HPDE6-E6E7 (cell line): ENCODE measurements around the gene ACSS1.
A peak's percentile ranks its signal among the peaks of the same experiment; 100 is the strongest.
"Not testable (repeated sequence)": the region's sequence is repeated elsewhere in the genome, so short reads cannot be mapped to it uniquely, and the experiment has no call there.

Experiments
- DNase-seq: peaks from one replicate; pipeline ENCODE4 v3.0.0; 2011; ENCODE audit warnings: missing footprints; ENCODE audit errors: extremely low spot score

The ACSS1 gene

DNA sequence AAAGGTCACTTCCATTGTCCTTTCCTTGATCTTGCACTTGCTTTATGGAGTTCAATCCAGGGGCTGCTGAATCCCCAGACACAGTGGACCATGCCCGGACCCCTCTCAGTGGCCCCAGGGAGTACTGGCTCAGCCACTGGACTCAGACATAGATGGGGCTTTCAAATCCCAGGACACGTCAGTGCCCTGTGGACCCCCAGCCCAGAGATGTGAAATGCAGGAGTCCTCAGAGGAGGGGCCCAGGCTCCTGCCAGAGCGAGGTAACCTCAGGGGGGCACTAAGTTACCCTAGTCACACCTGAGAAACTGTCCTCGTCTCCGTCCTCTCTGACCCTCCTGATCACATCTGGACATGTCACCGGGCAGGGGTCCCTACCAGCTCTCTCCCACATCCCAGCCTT is 46.7 kb downstream of the ACSS1 start:
- no peak for DNase-seq

DNA sequence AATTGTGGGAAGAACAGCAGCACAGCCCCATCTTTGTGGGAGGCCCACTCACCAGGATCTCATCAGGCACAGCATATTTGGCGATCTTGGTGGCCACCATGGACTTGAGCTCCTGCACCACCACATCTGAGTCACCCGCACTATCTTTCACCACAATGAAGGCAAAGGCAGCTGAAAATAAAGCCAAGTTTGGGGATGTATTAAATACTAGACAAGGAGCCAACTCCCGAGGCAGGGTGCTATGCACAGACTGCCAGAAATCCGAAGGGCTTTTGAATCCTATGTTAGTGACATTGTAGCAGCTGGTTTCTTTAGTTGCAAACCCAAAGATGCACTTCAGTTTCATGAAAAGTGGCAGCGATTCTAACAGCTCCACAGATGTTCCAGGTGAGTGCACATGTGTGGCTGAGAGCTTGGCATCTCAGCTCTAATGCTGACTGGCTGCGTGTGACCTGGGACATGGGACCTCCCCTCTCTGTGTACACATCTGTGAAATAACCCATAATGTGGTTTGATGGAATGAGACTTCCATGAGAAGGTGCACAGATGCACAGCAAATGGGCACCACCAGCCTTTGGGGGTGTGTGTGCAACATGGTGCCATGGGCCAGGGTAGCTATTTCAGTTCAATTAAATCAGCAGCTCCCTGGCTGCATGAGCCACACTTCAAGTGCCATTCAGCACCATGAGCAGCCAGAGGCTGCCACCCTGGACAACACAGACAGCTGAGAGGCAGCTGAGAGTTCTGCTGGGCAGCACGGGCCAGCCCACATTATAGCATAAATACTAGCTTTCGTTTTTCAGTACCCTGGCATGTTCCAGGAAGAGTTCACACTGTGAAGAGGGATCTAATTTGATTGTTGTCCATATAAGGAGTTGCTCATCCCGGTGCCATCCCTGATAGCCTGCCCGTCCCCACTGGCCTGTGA is 48.5 kb downstream of the ACSS1 start:
- DNase-seq, result no peak

DNA sequence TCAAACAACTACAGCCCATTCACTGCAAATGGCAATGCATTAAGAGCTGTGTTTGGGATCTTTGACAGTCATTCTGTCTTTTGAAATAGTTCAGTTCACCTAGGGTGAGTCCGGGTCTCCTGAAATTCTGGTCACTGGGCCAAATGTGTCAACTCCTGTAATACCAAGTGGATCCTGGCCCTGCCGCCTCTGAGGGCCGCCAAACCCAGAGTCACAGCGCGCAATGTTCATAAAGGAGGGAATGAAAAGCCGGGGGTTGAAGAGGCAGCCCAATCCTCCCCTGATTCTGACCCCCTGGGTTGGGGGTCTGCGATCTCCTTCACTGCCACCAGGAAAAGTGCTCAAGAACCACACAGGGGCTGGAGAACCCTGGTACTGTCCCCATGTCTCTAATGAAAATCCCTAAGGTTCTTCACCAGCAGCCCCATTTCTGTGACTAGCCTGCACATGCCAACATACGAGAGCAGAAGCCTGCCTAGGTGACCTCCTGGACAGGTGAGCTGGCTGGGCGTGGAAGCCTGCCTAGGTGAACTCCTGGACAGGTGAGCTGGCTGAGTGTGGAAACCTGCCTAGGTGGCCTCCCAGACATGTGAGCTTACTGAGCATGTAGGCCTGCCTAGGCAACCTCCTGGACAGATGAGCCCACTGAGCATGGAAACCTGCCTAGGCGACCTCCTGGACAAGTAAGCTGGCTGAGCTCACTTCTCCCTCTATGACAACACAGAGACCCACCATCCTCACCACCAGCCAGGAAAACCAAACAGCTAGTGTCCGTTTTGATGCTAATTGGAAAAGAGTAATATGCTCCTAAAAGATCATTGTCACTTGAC is 49.3 kb downstream of the ACSS1 start:
- no peak for DNase-seq

DNA sequence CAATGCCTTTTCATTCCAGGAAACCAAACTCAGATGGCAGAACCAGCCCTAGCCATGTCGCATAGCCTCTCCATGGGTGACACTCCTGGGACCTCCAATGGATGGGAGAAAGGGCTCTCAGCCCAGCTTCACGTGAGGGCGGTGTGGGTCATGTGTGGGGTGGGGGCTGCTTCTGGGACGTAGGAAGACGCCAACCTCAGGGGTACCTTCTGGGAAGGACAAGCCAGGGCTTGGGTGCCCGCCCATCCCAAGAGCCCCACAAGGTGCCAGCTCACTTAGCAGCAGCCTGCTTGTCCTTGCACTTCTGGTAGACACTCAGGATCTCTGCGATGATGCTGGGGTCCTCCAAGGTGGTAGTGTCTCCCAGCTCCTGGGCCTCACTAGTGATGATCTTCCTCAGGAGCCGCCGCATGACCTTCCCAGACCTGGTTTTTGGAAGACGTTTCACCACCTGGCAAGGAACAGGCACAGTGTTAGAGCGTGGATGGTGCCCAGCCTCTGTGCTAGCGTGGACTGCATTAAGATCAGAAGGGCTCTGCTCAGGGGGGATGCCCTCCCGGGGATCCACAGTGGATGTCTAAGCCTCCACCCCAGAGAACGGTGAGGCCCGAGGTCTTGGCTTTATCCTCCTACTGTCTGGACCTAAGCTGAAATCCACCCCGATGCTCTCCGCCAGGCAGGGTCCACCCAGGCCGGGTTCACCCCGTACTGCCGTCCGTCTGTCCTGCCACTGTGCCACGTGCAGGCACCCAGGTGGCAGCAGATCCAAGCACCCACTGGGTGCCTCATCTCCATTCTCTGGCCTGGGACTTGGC is 50.2 kb downstream of the ACSS1 start:
- DNase-seq, result no peak

DNA sequence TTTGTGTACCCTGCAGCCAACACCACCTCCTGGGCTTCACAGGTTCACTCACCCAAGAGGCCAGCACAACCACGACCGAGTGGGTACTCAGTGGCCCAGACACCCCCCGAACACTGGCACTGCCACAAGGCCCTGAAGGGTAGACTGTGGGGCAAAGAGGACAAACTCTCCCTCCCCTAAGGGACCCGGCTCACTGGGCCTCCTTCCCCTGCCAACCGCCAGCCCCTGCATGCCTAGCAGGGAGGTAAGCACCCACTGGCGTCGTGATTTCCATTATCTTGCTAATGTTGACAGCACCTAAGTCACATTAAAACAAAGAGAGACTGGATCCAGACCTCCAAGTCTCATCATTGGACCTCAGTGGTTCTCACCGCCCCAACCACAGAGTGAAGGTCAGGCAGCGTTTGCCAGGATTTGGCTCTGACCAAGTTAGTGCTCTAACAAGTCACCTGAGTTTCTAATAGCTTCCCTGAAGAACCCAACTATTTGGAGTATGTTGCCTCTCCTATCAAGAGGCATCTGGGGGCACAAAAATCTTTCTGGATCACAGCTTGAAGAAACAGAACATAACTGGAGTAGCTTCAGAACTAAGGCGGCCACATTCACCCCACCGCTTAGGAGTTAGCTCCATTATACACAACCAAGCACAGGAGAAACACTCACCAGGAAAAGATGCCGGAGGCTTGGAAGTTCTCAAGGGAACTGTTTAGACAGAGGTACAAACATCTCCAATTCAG is 51.3 kb downstream of the ACSS1 start:
- DNase-seq, result no peak

DNA sequence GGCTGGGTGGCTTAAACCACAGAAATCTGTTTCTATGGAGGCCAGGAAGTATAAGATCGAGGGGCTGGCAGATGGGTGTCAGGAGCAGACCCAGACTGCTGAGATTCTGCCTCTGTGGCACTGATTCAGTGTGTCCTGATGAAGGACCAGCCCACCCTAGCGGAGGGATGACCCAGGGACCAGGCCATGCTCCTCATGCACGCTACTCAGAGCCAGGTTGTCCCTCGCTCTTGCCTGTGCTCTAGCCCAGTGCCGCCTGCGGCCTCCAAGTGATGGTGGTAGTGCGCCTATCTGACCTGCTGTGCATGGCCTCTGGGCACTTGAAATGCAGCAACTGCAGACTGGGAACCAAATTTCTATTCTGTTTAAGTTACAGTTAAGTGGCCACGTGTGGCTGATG is 52.3 kb downstream of the ACSS1 start:
- DNase-seq, result no peak

DNA sequence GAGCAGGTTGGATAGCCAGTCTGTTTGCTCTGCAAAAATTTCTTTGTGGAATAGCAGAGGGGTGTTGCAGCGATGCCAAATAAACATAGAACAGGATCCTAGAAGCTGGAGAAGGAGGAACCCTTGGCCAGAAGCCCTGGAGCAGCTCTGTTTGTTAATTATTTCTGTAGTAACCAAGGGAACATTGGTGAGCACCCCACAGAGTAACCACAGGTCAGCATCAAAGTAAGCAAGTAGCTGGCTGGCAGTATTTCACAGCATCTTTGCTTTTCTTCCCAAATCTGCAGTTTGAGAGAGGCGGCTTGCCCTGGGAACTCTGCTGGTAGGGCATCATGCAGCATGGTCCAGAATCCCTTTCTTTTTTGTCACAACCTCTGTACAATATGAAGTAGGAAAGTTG is 52.7 kb downstream of the ACSS1 start:
- DNase-seq, result no peak

DNA sequence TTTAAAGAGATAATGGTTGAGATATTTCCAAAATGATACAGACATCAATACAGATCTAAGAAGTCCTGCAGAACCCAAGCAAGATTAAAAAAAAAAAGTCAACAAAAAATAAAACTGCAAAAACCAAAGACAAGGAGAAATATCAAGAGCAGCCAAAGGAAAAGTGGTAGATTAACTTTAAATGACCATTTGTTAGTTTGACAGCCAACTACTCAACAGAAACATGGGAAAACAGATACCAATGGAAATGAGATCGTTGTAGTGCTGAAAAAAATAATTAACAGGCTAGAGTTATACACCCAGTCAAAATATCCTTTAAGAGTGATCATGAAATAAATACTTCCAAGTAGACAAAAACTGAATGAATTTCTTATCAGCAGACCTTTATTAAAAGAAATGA is 54.9 kb downstream of the ACSS1 start:
- no peak for DNase-seq

DNA sequence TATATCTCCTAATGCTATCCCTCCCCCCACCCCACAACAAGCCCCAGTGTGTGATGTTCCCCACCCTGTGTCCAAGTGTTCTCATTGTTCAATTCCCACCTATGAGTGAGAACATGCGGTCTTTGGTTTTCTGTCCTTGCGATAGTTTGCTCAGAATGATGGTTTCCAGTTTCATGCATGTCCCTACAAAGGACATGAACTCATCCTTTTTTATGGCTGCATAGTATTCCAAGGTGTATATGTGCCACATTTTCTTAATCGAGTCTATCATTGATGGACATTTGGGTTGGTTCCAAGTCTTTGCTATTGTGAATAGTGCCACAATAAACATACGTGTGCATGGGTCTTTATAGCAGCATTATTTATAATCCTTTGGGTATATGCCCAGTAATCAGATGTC is 56.6 kb downstream of the ACSS1 start:
- not testable (repeated sequence) for DNase-seq

DNA sequence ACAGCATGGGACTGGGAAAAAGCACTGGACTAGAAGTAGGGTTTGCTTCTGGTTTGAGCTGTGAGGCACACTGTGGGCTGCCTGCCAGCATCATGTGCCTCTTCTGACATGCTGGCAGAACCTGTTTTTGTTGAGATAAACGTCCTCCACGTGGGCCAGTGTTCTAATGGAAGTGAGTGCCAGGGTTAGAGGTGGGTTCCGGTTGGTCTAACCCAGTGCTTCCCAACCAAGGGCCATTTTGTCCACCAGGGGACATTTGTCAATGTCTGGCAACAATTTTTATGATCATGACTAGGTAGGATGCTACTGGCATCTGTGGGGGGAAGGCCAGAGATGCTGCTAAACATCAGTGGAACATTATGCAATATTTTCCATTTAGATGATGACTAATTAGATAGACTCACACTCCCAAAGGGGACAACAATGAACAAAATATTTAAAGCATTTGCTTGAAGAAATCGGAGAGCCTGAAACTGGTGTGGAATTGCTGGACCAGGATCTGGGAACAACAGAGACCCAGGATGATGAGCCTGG is 57.6 kb downstream of the ACSS1 start:
- DNase-seq, result peak; percentile 89

DNA sequence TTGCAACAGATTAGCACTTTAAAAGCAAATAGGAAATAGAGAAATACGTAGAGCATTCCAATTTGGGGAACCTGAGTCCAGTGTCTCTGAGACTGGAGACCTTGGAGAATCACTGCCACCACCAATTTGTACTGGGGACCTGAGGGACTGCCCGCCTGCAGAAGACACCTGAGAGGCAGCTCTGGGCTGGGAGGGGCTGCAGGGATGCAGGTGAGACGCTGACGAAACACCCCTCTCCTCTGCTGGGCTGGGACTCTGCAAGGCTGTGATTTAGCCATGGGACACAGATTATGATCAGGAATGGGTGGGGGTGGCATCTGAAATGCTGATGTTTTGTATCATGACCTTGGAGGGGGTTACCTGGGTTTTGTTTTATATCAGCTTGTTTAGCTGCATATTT is 58.4 kb downstream of the ACSS1 start:
- DNase-seq, result no peak

DNA sequence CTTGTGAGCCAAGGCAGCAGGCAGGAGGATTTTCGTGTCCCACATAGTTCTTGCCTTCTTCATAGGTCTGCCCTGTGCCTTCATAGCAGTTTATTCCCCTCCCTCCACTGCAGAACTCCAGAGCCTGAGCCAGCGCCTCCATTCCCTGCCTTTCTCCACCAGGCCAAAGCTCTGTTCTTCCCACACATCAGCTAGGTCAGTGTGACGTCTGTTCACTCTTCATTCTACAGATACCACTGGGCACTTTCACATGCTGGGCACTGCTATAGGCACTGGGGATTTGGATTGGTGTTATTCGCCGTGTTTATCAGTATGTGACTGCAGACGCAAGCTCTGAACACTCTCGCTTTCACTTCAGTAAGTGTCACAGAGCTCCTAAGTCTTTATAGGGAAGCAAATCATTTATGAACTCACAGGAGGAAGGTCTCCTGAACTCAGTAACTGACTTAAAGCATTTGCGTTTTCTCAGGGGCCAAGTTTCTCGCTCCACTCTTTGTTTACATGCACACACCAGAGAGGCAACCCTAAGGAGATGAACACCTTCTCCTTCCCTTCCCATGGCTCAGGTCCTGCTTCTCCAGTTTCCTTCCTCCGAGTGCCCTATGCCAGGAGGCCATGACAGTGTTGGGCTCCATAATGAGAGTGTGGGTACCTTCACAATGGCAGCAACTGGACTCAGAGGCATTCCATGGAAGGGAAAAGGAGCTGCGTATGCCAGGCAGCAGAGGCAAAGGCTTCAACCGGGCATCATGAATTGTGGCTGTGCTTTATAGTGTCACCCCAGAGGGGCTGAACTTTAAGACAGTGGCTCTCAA is 59.1 kb downstream of the ACSS1 start:
- no peak for DNase-seq

DNA sequence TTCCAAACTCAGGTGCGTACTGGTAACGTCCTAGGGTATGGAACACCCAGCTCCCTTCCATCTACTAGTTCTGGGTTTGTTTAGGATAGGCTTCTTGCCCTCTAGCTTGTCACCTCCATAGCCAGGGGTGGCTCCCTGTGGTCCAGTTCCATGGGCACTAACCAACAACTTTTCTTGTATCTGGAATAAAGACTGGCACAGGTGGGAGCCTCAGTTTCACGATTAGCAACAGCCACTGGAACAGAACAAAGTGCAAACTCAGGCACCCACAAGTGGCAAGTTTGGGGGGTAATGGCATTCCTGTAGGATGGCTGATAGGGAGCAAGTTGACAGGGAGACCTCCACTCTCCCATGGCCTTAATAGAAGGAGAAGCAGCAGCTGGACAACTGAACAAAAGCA is 59.8 kb downstream of the ACSS1 start:
- no peak for DNase-seq

DNA sequence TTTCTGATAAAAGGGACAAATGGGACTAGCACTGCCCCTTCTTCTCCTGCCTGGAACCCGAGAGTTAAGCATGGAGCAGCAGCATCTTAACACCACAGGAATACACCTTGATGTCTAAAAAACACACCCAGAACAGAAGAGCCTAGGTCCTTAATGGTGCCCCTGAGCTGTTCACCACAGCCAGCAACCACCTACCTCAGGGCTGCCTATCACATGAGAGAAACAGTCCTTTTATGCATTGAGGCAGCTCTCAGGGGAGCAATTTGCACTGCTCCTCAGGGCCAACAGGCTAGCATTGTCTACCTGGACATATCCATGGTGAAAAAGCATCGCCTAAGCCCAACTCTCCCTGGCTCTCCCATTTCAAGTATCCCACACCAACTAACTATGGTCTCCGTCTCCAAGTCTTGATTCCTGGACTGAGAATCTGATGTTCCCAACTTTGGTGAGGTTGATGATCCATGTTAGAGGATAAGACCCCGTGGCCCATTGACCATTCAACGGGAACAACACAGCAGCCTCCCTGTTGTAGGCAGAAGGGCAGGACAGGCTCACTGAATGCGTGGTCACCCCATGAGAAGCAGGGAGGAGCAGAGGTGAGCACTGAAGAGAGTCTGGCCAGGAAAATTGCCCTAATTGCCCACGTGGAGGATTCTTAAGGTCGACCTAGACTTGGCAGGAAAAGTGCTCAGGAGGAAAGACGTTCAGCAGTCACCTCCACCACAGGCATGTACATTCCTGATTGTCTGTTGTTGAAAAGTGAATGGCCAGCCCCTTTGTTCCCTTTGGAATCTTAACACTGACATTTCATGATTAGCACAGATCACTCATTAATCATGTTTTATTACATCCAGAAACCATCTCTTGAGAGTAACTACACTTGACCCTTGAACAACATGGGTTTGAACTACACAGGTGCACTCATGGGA is 61.2 kb downstream of the ACSS1 start:
- no peak for DNase-seq

DNA sequence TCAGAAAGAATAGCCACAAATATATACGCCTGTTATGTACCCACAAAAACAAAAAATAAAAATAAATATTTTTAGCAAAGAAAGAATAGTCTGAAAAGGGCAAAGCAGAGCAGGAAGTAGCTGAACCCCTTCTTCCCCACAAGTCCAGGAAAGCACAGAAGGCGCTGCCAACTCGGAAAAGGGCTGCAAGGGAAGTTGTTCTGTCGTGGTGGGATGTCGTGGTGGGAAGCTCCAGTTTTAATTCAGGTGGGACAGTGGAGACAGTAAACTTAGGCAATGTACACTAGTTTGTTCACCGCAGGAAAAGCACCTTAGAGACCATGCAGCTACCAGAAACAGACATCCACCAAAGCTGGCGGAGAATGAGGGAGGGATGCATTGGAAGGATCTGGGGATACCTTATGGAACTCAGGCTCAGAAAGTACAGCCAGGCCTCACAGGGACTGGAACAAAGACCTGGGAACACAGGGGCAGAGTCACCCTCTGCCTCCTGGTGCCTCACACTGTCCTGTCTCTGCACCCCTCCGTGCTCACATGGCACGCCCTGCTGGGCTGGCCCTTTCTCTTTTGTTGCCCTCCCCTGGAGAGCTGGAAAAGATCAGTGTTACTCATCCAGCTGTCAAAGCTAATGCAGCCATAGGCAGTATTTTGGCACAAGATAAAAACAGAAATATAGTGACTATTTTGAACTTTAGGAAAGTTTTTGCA is 62.0 kb downstream of the ACSS1 start:
- DNase-seq, result no peak

DNA sequence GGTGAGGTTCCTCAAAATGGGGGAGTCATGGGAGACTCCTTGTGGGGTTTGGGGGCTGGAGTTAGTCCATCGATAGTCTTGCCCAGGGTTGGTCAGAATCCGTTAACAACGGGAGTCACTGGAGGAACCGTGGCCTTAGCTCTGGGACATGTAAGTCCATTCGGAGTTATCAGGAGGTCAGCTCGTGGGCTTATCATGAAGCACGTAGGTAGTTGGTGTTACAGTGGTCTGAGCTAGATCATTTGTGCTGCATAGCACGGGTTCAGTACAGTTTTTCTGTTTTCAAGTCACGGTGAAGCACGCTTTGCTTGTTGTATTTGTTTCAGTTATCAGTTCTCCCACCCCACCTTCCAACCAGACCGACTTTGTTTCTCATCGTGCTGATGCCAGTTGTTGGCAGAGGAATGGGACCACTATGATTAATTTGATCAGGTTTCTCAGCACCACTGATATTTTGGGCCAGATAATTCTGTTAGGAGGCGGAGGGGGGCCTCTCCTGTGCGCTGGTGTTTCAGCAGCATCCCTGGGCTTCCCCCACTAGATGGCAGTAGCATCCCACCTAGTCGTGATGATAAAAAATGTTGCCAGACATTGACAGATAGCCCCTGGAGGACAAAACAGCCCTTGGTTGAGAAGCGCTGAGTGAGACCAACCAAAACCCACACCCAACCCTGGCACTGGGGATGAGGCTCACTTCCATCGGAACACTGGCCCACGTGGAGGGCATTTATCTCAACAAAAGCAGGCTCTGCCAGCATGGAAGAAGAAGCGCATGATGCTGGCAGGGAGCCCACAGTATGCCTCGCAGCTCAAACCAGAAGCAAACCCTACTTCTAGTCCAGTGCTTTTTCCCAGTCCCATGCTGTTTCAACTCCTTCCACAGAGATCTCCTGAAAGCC is 63.2 kb downstream of the ACSS1 start:
- DNase-seq, result peak; percentile 87

DNA sequence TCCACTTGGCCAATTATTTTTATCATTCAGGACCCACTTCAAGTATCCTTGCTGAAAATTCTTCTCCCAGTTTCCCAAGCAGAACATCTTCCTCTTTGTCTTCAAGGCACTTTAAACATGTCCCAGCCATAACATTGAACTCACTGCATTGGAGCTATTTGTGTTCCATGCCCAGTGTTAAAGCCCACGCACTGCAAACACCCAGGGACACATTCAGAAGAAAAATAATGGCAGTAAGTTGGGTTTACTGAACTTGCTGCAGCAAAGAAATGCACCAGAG is 63.8 kb downstream of the ACSS1 start:
- DNase-seq, result no peak
